Caco-2 (cell line): ENCODE results near the gene RBM39. TPM values are rescaled to one million over a fixed set of nuclear protein-coding genes. Genes with fewer than 3 reads are reported as not detected.

ENCODE experiments used
- BruUV-seq: library from RNA; stranded (reverse); fragments of 400-500 nt; replicated peaks from 2 replicates; lab custom pipeline; 2021; lab: Mats Ljungman, UMichigan
- CTCF ChIA-PET: fragments of 300-600 bp; sonication (Branson Sonifier 250); formaldehyde crosslinking; loops from one replicate; lab custom pipeline; 2022; ENCODE audit warnings: antibody characterized with exemption; lab: Charles Lee
- POLR2A ChIA-PET: fragments of 300-600 bp; sonication (Branson Sonifier 250); formaldehyde crosslinking; loops from one replicate; lab custom pipeline; 2022; ENCODE audit warnings: antibody characterized with exemption; lab: Charles Lee
- DNase-seq, 2 experiments: peaks; one replicate each; pipeline versions ENCODE4 v3.0.0 to v3.0.0-alpha.2; 2020 to 2022
- H3K27me3 ChIP-seq: replicated peaks from 2 replicates; pipeline ENCODE4 v1.6.0; 2011; ENCODE audit warnings: low read length; ENCODE audit not compliant: control insufficient read depth, insufficient read depth
- H3K36me3 ChIP-seq: 2 replicates; pipeline ENCODE4 v1.5.1; 2011; ENCODE audit warnings: low read length; ENCODE audit not compliant: control insufficient read depth, insufficient read depth
- H3K4me1 ChIP-seq: fragments of 250-450 bp; sonication (Bioruptor Pico); 2 replicates; pipeline ENCODE4 v1.5.1; 2020; ENCODE audit warnings: mild to moderate bottlenecking
- H3K4me3 ChIP-seq: 2 replicates; pipeline ENCODE4 v1.5.1; 2011; ENCODE audit warnings: low read depth, mild to moderate bottlenecking, control low read depth, low read length
- H3K9me3 ChIP-seq: fragments of 250-450 bp; sonication (Bioruptor Pico); 2 replicates; pipeline ENCODE4 v1.5.1; 2020; ENCODE audit warnings: mild to moderate bottlenecking, moderate library complexity
- H3K27ac Mint-ChIP-seq: one replicate; pipeline ENCODE4 v1.8.0; 2022; ENCODE audit warnings: mixed read lengths; ENCODE audit not compliant: unreplicated experiment
- H3K27me3 Mint-ChIP-seq: one replicate; pipeline ENCODE4 v1.8.0; 2022; ENCODE audit warnings: mixed read lengths; ENCODE audit not compliant: insufficient read depth, unreplicated experiment
- H3K36me3 Mint-ChIP-seq: one replicate; pipeline ENCODE4 v1.8.0; 2022; ENCODE audit warnings: mild to moderate bottlenecking, mixed read lengths; ENCODE audit not compliant: insufficient read depth, unreplicated experiment
- H3K4me1 Mint-ChIP-seq: one replicate; pipeline ENCODE4 v1.8.0; 2022; ENCODE audit warnings: low read depth, mixed read lengths; ENCODE audit not compliant: unreplicated experiment
- H3K4me3 Mint-ChIP-seq: one replicate; pipeline ENCODE4 v1.8.0; 2022; ENCODE audit warnings: mild to moderate bottlenecking, moderate library complexity, mixed read lengths; ENCODE audit not compliant: unreplicated experiment
- H3K9me3 Mint-ChIP-seq: one replicate; pipeline ENCODE4 v1.8.0; 2022; ENCODE audit warnings: mixed read lengths; ENCODE audit not compliant: unreplicated experiment
- intact Hi-C: fragments of 100-400 bp; cut with micrococcal nuclease; formaldehyde crosslinking; loops from one replicate; pipeline ENCODE4 v1.10.0; 2022; ENCODE audit not compliant: unreplicated experiment
- total RNA-seq: library from RNA; stranded (reverse); gene quantifications from 2 replicates; pipeline ENCODE4 v1.2.3, GENCODE V29; 2022
- TF ChIP-seq, protein P1 (sequence below), 2 experiments: fragments of 200-600 bp in 1 of 2; IDR thresholded peaks; 1 replicate in 1 of 2; 2 replicates in 1 of 2; pipeline versions ENCODE4 v1.5.1 to v1.8.0; 2011 to 2022; ENCODE audit warnings: antibody characterized with exemption in 1 of 2, control low read depth in 1 of 2, inconsistent platforms in 1 of 2, low read depth in 1 of 2, low read length in 1 of 2, mild to moderate bottlenecking in 1 of 2, moderate library complexity in 1 of 2; ENCODE audit not compliant: insufficient read depth in 1 of 2, severe bottlenecking in 1 of 2, unreplicated experiment in 1 of 2

RBM39 gene
- total RNA-seq, 1 experiment from 2014 or later = 750 TPM

DNA sequence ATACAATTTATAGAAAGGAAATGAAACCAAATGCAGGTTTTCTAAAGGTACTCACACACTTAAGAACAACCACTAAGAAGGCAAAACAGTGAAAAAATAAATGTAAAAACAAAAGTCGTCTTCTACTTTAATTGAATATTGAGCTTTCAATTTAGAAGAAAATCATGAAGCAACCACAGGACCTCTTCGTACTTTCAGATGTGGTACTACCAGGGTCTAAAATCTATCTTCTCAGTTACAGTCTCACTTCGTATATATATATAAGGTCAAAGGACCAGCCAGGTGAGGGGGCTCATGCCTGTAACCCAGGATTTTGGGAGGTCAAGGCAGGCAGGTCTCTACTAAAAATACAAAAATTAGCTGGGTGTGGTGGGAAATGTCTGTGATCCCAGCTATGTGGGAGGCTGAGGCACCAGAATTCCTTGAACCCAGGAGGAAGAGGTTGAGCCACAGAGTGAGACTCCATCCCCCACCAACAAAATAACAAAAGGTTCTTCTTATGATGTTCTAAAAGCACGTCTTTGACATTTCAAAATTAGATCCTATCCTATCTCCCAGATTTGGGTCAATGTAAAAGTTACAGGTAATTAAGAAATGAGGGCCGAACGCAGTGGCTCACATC, 30.4 kb downstream of the RBM39 start:
- H3K27me3 Mint-ChIP-seq = no peaks in the 10 kb centered on the region
- no TSS peak for BruUV-seq
- H3K27me3 ChIP-seq = no peaks in the 10 kb centered on the region
- peaks cover 8% of the 10 kb centered on the region for H3K4me1 Mint-ChIP-seq
- TF ChIP-seq, protein P1, sequence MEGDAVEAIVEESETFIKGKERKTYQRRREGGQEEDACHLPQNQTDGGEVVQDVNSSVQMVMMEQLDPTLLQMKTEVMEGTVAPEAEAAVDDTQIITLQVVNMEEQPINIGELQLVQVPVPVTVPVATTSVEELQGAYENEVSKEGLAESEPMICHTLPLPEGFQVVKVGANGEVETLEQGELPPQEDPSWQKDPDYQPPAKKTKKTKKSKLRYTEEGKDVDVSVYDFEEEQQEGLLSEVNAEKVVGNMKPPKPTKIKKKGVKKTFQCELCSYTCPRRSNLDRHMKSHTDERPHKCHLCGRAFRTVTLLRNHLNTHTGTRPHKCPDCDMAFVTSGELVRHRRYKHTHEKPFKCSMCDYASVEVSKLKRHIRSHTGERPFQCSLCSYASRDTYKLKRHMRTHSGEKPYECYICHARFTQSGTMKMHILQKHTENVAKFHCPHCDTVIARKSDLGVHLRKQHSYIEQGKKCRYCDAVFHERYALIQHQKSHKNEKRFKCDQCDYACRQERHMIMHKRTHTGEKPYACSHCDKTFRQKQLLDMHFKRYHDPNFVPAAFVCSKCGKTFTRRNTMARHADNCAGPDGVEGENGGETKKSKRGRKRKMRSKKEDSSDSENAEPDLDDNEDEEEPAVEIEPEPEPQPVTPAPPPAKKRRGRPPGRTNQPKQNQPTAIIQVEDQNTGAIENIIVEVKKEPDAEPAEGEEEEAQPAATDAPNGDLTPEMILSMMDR (IDR thresholded peaks at IDR 0.05; ENCODE audit: insufficient read depth in 1 of 2, low read depth in 1 of 2, low read length in 1 of 2, severe bottlenecking in 1 of 2, unreplicated experiment in 1 of 2) = no peak
- ChIA-PET POLR2A (interaction anchor here (0.8 to 1.0 kb wide), 4 partner anchors 11 to 92 kb away, joined by 3 to 6 read pairs (median 4); partner anchors contain the start of genes NFS1 and ROMO1), CTCF (no interaction called here)
- no peaks in the 10 kb centered on the region for H3K9me3 Mint-ChIP-seq
- peaks cover 12% of the 10 kb centered on the region for H3K36me3 ChIP-seq
- H3K9me3 ChIP-seq = no peaks in the 10 kb centered on the region
- H3K4me1 ChIP-seq = no peaks in the 10 kb centered on the region
- H3K4me3 Mint-ChIP-seq = no peak overlapping the region
- no peak overlapping the region for H3K4me3 ChIP-seq
- peaks cover 100% of the 10 kb centered on the region for H3K36me3 Mint-ChIP-seq
- intact Hi-C loops = no loop called here
- DNase-seq = no peak
- peak overlapping the region; percentile 49 for H3K27ac Mint-ChIP-seq

DNA sequence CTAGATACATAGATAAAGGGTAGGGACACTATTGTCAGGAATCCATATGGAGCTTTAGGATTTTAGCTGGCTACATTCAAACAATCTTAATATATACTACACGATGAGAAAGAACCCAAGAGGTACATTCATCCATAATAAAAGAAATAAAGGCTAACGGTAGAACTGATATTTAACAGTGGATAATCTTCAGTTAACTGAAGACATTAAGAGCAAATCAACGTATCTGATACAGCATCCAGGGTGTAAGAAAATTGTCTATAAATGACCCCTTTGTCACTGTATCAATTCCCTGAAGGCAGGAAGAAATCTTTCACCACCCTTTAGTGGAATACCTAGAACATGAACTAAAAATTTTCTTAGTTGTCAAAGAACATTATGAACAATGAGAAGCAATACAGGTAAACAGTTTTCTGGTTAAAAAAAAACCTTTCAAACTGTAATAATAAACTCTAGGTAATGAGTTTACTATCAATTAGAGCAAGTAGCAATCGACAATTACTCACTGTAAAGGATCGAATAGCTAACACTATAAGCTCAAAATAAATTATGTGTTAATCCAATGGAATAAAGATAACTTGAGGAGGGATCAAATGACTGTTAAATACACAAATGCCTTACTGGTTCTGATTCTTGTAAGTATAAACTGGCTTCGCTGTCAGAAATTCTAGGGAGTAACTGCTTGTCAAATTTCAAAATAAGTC, 31.0 kb downstream of the RBM39 start:
- no peaks in the 10 kb centered on the region for H3K4me1 ChIP-seq
- ChIA-PET POLR2A (interaction anchor here (0.6 to 1.0 kb wide), 5 partner anchors 9 to 92 kb away, joined by 3 to 13 read pairs (median 3); partner anchors contain the start of genes NFS1, RBM39 and ROMO1), CTCF (interaction anchor here (0.8 kb wide), 1 partner anchor 9 kb away, joined by 3 read pairs; no protein-coding TSS in a partner anchor)
- Mint-ChIP-seq H3K27ac (peak overlapping the region; percentile 2), H3K27me3 (no peaks in the 10 kb centered on the region), H3K4me3 (no peak overlapping the region), H3K36me3 (peaks cover 100% of the 10 kb centered on the region), H3K9me3 (no peaks in the 10 kb centered on the region), H3K4me1 (peaks cover 8% of the 10 kb centered on the region)
- H3K36me3 ChIP-seq = peaks cover 13% of the 10 kb centered on the region
- BruUV-seq = no TSS peak
- no peak overlapping the region for H3K4me3 ChIP-seq
- no peaks in the 10 kb centered on the region for H3K9me3 ChIP-seq
- H3K27me3 ChIP-seq = no peaks in the 10 kb centered on the region
- DNase-seq = no peak
- TF ChIP-seq, protein P1 (IDR thresholded peaks at IDR 0.05; ENCODE audit: insufficient read depth in 1 of 2, low read depth in 1 of 2, low read length in 1 of 2, severe bottlenecking in 1 of 2, unreplicated experiment in 1 of 2) = no peak
- intact Hi-C loops = no loop called here

DNA sequence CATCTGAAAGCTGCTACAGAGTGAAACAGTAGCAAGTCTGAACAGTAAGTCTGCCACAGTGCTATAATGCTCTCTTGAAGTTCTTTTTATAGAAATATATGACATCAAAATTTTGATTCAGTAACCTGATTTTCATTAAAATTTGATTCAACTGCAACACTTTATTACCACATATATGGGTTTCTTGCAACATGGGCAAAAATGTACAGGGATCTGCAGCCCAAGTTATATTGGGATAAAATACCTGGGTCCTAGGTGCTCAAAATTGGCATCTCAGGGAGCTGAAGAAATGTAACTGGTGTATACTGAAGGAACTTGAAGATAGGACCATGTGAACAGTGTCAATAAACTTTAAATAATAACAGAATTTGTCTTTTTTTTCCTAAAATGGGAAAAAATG, 32.0 kb downstream of the RBM39 start:
- Histone ChIP-seq H3K4me3 (no peak overlapping the region), H3K36me3 (peaks cover 13% of the 10 kb centered on the region), H3K4me1 (no peaks in the 10 kb centered on the region), H3K9me3 (no peaks in the 10 kb centered on the region), H3K27me3 (no peaks in the 10 kb centered on the region)
- H3K9me3 Mint-ChIP-seq = no peaks in the 10 kb centered on the region
- no peak overlapping the region for H3K27ac Mint-ChIP-seq
- ChIA-PET POLR2A (interaction anchor here (0.9 to 1.0 kb wide), 2 partner anchors 11 to 32 kb away, joined by 10 to 13 read pairs; partner anchors contain the start of genes NFS1, RBM39 and ROMO1), CTCF (no interaction called here)
- peaks cover 100% of the 10 kb centered on the region for H3K36me3 Mint-ChIP-seq
- BruUV-seq = no TSS peak
- H3K4me3 Mint-ChIP-seq = no peak overlapping the region
- intact Hi-C loops = no loop called here
- H3K4me1 Mint-ChIP-seq = peaks cover 8% of the 10 kb centered on the region
- TF ChIP-seq, protein P1 (IDR thresholded peaks at IDR 0.05; ENCODE audit: insufficient read depth in 1 of 2, low read depth in 1 of 2, low read length in 1 of 2, severe bottlenecking in 1 of 2, unreplicated experiment in 1 of 2) = no peak
- DNase-seq = no peak
- no peaks in the 10 kb centered on the region for H3K27me3 Mint-ChIP-seq
